Stimulated activated CD4-positive, alpha-beta T cell treated with anti-CD3 and anti-CD28 coated beads, Interleukin-2, amount 100 ng/mL, for 48 hours (primary cell): ENCODE data around the gene COL23A1.
"Not testable (repeated sequence)": the region's sequence is repeated elsewhere in the genome, so short reads cannot be mapped to it uniquely, and the experiment has no call there.

Experiments
- DNase-seq, 2 donors: peaks; one replicate each; pipeline ENCODE4 v3.0.0-alpha.2; 2020

COL23A1 gene

GRCh38 chr5:178232124-178232919 is 357.9 kb downstream of the COL23A1 start, which contains the start of gene PHYKPL:
Gene PHYKPL, minus strand, starts transcription at chr5:178232802. Its CDS starts 252 bp downstream, at chr5:178232550.
- peak; percentile 64 to 65 for DNase-seq

DNA sequence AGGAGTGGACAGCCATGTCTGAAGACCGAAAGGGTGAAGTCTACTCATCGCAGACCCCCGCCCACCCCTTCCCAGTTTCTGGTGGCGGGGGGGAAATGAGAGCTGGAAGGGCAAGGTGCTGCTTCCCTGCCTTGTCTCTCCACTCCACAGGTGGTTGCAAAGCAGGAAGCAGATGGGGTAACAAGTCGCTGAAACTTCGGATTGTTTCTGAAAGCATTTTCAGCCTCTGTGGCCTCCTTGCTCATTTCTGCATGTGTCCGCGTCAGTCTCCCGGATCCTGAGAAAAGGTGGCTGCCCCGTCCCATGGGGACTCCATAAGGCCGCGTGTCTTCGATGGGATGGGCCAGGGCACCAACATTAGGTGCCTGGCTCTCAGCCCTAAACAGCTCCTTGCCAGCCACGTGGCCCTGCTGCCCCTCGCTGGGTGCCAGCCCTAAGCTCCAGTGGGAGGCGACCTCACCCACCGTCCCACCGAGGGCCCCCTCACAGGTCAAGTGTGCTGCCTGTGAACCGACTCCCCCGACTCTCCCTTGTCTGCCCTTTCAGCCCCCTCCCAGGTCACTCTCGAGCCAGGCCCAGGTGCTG is 358.6 kb downstream of the COL23A1 start:
- DNase-seq, result no peak

DNA sequence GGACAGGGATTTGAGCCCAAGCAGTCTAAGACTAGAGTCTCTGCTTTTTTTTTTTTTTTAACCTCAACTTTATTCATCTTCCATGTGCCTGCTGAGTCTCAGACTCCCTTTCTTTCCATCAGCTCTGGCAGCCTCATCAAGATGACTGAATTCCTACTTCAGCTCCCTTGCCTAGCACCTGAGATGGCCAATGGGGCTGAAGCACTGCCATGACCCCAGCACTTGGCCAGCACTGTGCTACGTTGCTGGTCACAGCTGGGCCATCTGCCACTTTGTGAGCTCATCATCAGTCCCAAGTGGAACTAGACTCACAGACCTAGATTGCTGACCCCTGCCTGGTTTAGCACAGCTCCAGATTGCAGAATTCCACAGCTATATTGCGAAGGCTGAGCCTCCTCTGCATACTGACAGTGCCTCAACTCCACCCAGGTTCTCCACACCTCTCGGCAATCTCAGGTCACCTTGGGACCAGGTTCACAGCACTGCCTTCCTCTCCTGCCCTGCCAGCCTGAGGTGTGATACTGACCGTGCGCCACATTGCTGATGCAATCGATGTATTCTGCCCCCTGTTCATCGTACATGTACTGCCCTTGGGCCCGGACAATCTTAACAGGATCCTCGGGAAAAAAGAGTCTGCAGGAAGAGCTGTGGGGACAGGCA is 359.2 kb downstream of the COL23A1 start:
- DNase-seq, result no peak

DNA sequence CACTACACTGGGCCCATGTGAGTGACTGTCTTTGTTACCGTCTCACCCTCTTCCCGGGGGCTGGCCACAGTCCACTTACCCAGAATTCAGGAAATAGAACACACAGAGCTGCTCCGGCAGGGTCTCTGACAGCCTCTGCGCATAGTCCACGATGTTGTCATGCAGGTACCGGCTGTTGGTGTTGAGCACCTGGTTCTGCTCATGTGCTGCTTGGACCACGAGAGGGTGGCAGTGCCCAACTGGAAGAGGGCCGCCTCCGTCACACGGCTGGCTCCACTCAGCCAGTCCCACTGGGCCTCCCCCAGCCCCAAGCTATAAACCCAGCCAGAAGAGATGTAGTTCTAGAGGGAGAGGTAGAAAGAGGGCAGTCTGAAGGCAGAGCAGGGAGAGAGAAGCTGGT is 360.3 kb downstream of the COL23A1 start:
- DNase-seq, result no peak

DNA sequence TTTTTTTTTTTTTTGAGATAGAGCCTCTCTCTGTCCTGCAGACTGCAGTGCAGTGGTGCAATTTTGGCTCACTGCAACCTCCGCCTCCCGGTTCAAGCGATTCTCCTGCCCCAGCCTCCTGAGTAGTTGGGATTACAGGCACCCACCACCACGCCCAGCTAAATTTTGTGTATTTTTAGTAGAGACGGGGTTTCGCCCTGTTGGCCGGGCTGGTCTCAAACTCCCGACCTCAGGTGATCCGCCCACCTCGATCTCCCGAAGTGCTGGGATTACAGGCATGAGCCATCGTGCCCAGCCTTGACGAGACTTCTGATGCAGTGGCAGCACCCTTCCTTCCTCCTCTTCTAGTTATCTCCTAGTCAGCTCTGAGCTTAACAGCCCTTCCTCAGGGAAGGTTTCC is 361.1 kb downstream of the COL23A1 start:
- DNase-seq, result not testable (repeated sequence)

DNA sequence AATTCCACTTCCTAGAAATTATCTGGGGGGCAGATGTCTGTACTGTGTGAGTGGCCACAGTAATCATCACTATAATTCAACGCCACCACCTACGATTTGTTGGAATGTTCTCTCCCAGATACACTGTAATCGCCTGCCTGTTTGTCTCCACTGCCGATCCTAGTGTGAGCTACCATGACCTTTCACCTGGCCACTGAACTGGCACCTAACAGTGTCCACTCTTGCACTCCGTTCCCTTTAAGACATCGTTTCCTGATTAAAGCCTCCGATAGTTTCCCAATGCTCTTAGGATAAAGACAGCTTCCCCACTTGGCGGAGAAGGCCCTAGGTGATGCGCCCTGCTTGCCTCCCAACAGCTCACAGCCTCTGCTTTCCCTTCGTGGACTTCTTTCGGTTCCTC is 361.6 kb downstream of the COL23A1 start:
- no peak for DNase-seq

DNA sequence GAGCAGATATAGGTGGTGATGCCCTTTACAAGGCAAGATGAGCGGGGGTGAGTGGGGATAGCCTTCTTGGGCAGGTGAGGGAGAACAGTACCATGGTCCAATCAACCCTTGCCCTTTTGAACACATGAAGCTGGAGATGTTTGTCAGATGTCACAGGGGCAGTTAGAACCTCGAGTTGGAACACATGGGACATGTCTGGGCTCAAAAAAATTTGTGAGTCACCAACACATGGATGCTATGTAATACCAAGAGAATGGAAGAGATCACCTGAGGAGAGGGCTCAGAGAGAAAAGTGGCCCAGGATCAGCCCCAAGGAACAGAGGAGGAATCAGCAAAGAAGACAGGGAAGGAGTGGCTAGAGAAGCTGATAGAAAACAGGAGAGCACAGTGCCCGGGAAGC is 362.3 kb downstream of the COL23A1 start:
- DNase-seq, result no peak

GRCh38 chr5:178227138-178227659 is 363.0 kb downstream of the COL23A1 start:
- no peak for DNase-seq

DNA sequence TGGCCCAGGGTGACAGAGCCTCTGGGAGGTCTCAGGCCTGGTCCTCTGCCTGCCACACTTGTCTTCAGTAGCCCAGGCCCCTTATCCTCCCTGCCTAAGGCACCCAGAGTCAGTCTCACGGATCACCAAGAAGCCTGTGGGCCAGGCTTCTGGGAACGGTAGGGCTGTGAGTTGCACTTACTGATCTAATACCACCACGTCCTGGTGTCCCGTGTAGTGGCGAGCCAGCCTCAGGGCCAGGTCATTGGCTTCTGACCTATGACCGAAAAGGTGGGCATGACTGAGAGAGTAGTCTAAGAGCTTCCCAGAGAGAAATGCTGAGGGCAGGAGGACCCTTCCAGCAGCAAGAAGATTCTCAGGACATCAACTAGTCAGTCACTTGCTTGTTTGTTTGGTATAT is 365.0 kb downstream of the COL23A1 start:
- DNase-seq, result no peak

- no peak for DNase-seq
These were observed 365.8 kb downstream of the COL23A1 start for GRCh38 chr5:178224403-178224802.

GRCh38 chr5:178223828-178224335 is 366.3 kb downstream of the COL23A1 start:
- DNase-seq, result no peak

- no peak for DNase-seq
These were observed 366.9 kb downstream of the COL23A1 start for GRCh38 chr5:178223196-178223773.

DNA sequence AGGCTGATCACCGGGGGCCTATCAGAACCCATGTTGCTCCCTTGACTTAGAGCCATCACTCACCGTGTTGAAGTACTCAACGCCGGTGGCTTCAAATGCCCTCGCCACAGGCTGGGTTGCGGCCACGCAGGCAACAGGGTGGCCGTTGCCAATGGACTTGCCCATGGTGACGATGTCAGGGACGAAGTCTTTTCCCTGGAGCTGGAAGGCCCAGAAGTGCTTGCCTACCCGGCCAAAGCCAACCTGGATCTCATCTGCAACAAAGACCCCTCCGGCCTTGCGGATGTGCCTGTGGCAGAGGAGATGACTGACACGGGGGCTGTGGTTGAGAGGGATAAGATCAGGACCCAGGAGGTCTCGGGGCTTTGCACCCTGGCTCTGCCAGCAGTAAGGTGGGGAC is 367.9 kb downstream of the COL23A1 start:
- no peak for DNase-seq

- DNase-seq, result no peak
These were observed 368.3 kb downstream of the COL23A1 start for GRCh38 chr5:178221853-178222252.

DNA sequence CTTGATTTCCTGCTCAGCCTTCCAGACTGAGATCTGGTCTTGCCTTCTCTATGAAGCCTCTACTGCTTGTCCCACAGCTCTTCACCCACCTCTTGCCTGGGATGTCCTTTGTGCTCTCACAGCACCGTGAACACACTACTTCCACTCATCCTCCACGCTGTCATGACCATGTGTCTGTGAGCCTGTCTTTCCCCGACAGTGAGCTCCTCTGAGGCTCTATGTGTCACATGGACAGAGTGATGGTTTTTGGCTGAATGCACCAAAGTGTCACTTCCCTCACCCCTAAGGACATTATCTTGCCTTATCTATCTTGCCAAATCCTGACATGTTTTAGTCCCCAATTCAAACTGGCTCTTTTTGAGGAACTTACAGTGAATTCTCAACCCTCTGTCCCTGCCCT is 368.9 kb downstream of the COL23A1 start:
- DNase-seq, result no peak

- DNase-seq, result no peak
These were observed 371.4 kb downstream of the COL23A1 start for GRCh38 chr5:178218827-178219226.

- DNase-seq, result no peak
These were observed 371.9 kb downstream of the COL23A1 start for GRCh38 chr5:178218237-178218776.

DNA sequence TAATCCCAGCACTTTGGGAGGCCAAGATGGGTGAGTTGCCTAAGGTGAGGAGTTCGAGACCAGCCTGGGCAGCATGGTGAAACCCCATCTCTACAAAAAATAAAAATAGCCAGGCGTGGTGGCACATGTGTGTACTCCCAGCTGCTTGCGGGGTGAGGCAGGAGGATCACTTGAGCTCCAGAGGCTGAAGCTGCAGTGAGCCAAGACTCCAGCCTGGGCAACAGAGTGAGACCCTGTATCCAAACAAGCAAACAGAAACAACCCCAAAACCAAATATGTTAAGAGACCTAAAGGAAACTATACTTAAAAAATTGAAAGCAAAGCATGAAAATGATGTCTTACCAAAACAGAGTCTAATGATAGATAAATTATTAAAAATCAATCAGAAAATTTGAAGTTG is 373.4 kb downstream of the COL23A1 start:
- no peak for DNase-seq

GRCh38 chr5:178216088-178216534 is 374.1 kb downstream of the COL23A1 start:
- no peak for DNase-seq

DNA sequence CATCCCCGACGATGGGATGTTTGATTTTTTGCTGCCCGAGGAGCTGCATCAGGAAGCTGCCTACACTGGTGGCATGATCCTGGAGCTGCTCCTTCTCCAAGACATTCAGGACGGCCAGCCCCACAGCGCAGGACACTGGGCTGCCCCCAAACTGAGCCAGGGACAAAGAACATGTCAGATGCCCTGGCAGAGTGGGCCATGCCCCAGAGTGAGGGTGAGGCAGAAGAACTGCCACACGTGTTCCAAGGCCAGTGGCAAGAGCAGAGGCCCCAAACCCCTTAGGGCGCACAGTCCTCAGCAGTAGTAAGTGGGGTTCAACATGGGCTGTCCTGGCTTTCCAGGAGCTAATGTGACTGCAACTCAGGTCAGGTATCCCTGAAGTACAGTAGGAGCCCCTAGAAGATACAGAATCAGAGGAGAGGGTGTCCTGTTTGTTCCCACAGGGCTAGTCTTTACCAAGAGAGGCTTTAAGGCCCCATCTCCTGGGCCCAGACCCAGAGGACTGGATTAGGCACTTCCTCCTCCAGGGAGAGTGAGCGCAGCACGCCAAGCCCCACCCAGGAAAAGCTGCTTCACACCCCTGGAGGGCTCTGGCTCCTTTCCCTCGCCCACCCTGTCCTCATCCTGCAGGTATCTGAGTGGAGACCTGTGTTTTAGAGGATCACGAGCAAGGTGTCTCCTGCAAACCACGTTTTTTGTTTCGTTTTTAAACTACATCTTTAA is 374.8 kb downstream of the COL23A1 start:
- no peak for DNase-seq

DNA sequence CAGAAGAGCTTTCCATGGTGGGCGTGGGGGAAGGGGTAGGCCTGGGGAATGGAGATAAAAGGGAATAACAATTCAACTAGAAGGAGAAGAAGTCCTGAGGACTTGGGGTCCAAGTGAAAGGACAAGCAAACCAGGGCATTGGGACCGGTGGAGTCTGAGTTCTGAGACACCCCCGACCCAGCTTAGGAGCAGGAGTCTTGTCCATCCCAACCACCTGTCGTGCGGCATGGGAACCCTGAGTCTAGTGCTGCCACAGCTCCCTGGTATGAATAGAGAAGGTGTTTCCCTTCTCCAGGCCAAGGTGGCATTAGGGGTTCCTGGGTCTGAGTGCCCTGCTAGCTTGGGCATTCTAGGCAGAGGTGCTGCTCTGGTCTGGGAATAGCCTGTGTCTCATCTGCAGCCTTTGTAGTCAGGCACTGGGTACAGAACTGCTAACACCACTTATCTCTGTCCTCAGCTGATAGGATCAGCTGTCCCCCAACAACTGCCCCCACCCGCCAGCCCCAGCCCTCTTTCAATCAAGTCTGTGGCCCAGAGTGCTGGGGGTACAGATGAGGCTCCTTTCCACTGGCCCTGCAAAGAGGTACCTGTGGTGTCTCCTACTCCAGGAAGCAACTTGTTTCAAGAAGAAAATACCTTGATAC is 375.9 kb downstream of the COL23A1 start:
- no peak for DNase-seq

- DNase-seq, result no peak
These were observed 376.4 kb downstream of the COL23A1 start for GRCh38 chr5:178213748-178214151.
